Gastroesophageal sphincter (tissue), 4 donors: ENCODE results near the gene FLCN. TPM values are rescaled to one million over a fixed set of nuclear protein-coding genes. Genes with fewer than 3 reads are reported as not detected.

Experiments
- ATAC-seq: fragments of 150-250 bp; one replicate; pipeline ENCODE4 v1.9.1; 2016; ENCODE audit warnings: mild to moderate bottlenecking, moderate library complexity
- H3K27ac ChIP-seq, 4 donors: fragments of 200-600 bp; sonication (generic) in 3 of 4; 1 replicate in 3 of 4; 2 replicates in 1 of 4; pipeline ENCODE4 v1.5.1; 2016 to 2019
- H3K27me3 ChIP-seq: fragments of 200-600 bp; sonication (generic); one replicate; pipeline ENCODE4 v1.5.1; 2019
- H3K36me3 ChIP-seq, 2 donors: fragments of 200-600 bp; sonication (generic); one replicate each; pipeline ENCODE4 v1.5.1; 2019; ENCODE audit warnings: control low read depth in 1 of 2
- H3K4me1 ChIP-seq, 3 donors: fragments of 200-600 bp; sonication (generic); 1 replicate in 2 of 3; 2 replicates in 1 of 3; pipeline ENCODE4 v1.5.1; 2016 to 2019; ENCODE audit warnings: control low read depth in 2 of 3
- H3K4me3 ChIP-seq, 2 donors: fragments of 200-600 bp; sonication (generic); one replicate each; pipeline ENCODE4 v1.5.1; 2019; ENCODE audit warnings: mild to moderate bottlenecking in 1 of 2, moderate library complexity in 1 of 2
- H3K9me3 ChIP-seq, 3 donors: fragments of 200-600 bp; sonication (generic); one replicate each; pipeline ENCODE4 v1.5.1; 2017 to 2019; ENCODE audit warnings: control low read depth in 2 of 3
- CTCF ChIP-seq, 4 experiments: fragments of 200-600 bp in 2 of 4; fragments of 450-650 bp in 2 of 4; sonication (generic) in 1 of 4; IDR thresholded peaks; one replicate each; pipeline ENCODE4 v1.5.1; 2017 to 2019; ENCODE audit warnings: antibody characterized with exemption in 4 of 4, mild to moderate bottlenecking in 2 of 4, moderate library complexity in 2 of 4
- EP300 ChIP-seq: sonication (generic); formaldehyde crosslinking; IDR thresholded peaks from one replicate; pipeline ENCODE4 v1.6.1; 2017; ENCODE audit warnings: antibody characterized with exemption, mild to moderate bottlenecking
- POLR2A ChIP-seq, 2 donors: fragments of 450-650 bp; IDR thresholded peaks; one replicate each; pipeline ENCODE4 v1.6.1; 2017; ENCODE audit warnings: antibody characterized with exemption in 2 of 2, mild to moderate bottlenecking in 2 of 2, moderate library complexity in 1 of 2
- POLR2AphosphoS5 ChIP-seq: sonication (generic); formaldehyde crosslinking; IDR thresholded peaks from one replicate; pipeline ENCODE4 v1.6.1; 2017; ENCODE audit warnings: antibody characterized with exemption
- WGBS, 2 donors: methylation state at CpG; one replicate each; pipeline ENCODE4 v1.1.5; 2018; ENCODE audit warnings: low coverage in 1 of 2; 5-methylcytosine and 5-hydroxymethylcytosine counted together
- total RNA-seq, 4 donors: library from RNA; depleted of rRNA; stranded (reverse); fragments of >200 nt; gene quantifications; one replicate each; pipeline ENCODE4 v1.1.0, GENCODE V29; 2016

The FLCN gene
- total RNA-seq, 4 donors from 2014 or later: 24.8 to 91.5 (median 46.6) TPM

DNA sequence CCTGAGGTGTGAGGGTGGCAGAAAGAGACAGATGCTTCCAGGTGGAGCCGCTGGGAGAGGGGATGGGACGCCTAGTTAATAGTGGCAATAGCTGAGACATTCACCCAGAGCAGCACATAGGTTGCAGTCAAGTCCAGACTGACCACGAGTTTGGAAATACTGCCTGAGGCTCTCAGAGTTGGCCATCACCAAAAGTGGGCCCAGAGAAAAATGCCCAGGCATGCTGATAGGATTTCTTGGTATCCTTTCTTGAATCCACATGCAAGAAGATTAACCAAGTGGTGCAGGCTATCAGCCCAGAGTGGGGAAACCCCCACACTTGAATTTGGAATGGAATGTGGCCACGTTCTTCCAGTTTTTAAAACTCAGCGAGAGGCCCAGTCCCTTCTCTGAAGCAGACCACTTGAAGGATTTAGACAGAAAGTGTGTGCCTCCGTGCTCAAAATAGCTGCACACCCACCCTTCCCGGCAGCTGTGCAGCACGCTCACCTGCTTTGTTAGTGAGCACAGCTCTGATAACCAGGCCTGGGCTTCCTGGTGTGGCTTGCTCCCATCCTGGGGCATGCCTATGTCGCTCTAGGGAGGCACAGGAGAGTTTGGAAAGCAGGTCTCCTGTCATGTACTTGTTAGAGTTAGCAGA lies 66.5 kb downstream of the FLCN start:
- 80 to 83% methylated on average over 1 to 2 of the region's 9 CpGs for WGBS, 2 donors
- H3K9me3 ChIP-seq: no peaks in the 10 kb centered on the region
- TF ChIP-seq POLR2AphosphoS5 (no peak), POLR2A (IDR thresholded peaks at IDR 0.05) (no peak), CTCF (IDR thresholded peaks at IDR 0.05) (no peak), EP300 (no peak)
- H3K36me3 ChIP-seq: peaks cover 0 to 99% of the 10 kb centered on the region in 2 donors
- no peak overlapping the region for H3K27ac ChIP-seq
- no peak for ATAC-seq
- no peak overlapping the region for H3K4me3 ChIP-seq
- H3K4me1 ChIP-seq: peaks cover 0 to 7% (median 0%) of the 10 kb centered on the region in 3 donors
- no peaks in the 10 kb centered on the region for H3K27me3 ChIP-seq

GRCh38 chr17:17169396-17169795 lies 67.6 kb downstream of the FLCN start:
- Histone ChIP-seq H3K27ac (no peak overlapping the region), H3K4me3 (no peak overlapping the region), H3K9me3 (no peaks in the 10 kb centered on the region), H3K4me1 (peaks cover 0 to 7% (median 0%) of the 10 kb centered on the region in 3 donors), H3K36me3 (peaks cover 0 to 99% of the 10 kb centered on the region in 2 donors), H3K27me3 (no peaks in the 10 kb centered on the region)
- TF ChIP-seq POLR2A (IDR thresholded peaks at IDR 0.05) (no peak), EP300 (no peak)
- WGBS, 2 donors: 74 to 79% methylated on average over 2 to 4 of the region's 4 CpGs
- no peak for ATAC-seq

GRCh38 chr17:17168401-17168800 lies 68.6 kb downstream of the FLCN start:
- no peak overlapping the region for H3K27ac ChIP-seq
- no peak for ATAC-seq
- H3K4me1 ChIP-seq: peaks cover 0 to 7% (median 0%) of the 10 kb centered on the region in 3 donors
- H3K36me3 ChIP-seq: peaks cover 0 to 99% of the 10 kb centered on the region in 2 donors
- no peaks in the 10 kb centered on the region for H3K9me3 ChIP-seq
- WGBS, 2 donors: no CpG with 5 or more reads among the region's 5 CpGs
- no peak overlapping the region for H3K4me3 ChIP-seq
- no peaks in the 10 kb centered on the region for H3K27me3 ChIP-seq
- TF ChIP-seq EP300: no peak
- TF ChIP-seq CTCF (IDR thresholded peaks at IDR 0.05): no peak
- no peak for TF ChIP-seq POLR2AphosphoS5
- no peak for TF ChIP-seq POLR2A (IDR thresholded peaks at IDR 0.05)

DNA sequence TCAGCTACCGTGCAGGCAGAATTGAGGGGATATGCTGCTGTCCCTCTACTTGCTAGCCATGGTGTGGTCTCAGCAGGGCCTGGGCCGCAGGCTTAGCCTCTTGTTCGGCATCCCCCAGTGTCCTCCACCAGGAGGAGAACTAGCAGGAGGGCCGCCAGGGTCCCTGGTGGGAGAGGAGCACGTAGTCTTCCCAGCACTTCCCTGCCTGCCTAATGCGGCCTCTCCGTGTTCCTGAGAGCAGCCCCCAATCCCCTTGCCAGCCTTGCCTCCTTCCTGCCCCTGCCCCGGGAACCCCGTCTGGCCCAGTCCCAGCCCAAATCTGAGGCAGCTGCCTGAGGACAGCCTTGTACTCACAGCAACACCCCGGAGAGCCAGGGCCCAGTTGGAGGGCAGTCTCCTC lies 69.0 kb downstream of the FLCN start:
- no peaks in the 10 kb centered on the region for H3K9me3 ChIP-seq
- H3K27ac ChIP-seq: no peak overlapping the region
- no peak overlapping the region for H3K4me3 ChIP-seq
- peaks cover 0 to 99% of the 10 kb centered on the region in 2 donors for H3K36me3 ChIP-seq
- 60 to 80% methylated on average over 1 of the region's 10 CpGs for WGBS, 2 donors
- H3K27me3 ChIP-seq: no peaks in the 10 kb centered on the region
- peaks cover 0 to 7% (median 0%) of the 10 kb centered on the region in 3 donors for H3K4me1 ChIP-seq
- TF ChIP-seq POLR2AphosphoS5 (no peak), CTCF (IDR thresholded peaks at IDR 0.05) (no peak)
- ATAC-seq: no peak

- no peak overlapping the region for H3K4me3 ChIP-seq
- H3K27ac ChIP-seq: no peak overlapping the region
- H3K9me3 ChIP-seq: no peaks in the 10 kb centered on the region
- H3K36me3 ChIP-seq: peaks cover 0 to 99% of the 10 kb centered on the region in 2 donors
- 80% methylated on average over 1 of the region's 10 CpGs; no CpG with 5 or more reads in 1 of the 2 donors for WGBS, 2 donors
- no peak for TF ChIP-seq CTCF (IDR thresholded peaks at IDR 0.05)
- no peaks in the 10 kb centered on the region for H3K27me3 ChIP-seq
- no peak for ATAC-seq
- H3K4me1 ChIP-seq: peaks cover 0 to 7% (median 0%) of the 10 kb centered on the region in 3 donors
These were observed 69.6 kb downstream of the FLCN start for GRCh38 chr17:17167356-17167755.
